Endothelial cell of umbilical vein (primary cell): Measurements from ENCODE around the gene GALNT1. TPM values are rescaled to one million over a fixed set of nuclear protein-coding genes. Genes with fewer than 3 reads are reported as not detected.

Experiments
- BruUV-seq: library from RNA; stranded (reverse); fragments of 400-500 nt; replicated peaks from 2 replicates; lab custom pipeline; 2021; lab: Mats Ljungman, UMichigan
- CTCF ChIA-PET: fragments of 300-600, 350-600 bp; sonication (Branson Sonifier 250); formaldehyde crosslinking; loops from one replicate; lab custom pipeline; 2021; ENCODE audit warnings: antibody characterized with exemption, inconsistent platforms; lab: Charles Lee
- POLR2A ChIA-PET: fragments of 300-600, 350-600 bp; sonication (Branson Sonifier 250); formaldehyde crosslinking; loops from one replicate; lab custom pipeline; 2021; ENCODE audit warnings: antibody characterized with exemption, inconsistent platforms; lab: Charles Lee
- DNase-seq: peaks from one replicate; pipeline ENCODE4 v3.0.0-alpha.2; 2011; ENCODE audit warnings: low read depth, low spot score
- FAIRE-seq: peaks from 2 replicates; lab custom pipeline; 2011; peaks lifted over from hg19 to GRCh38; lab: Jason Lieb, UNC
- H2AFZ ChIP-seq: 2 replicates; pipeline ENCODE4 v1.6.0; 2012; ENCODE audit warnings: low read depth, low read length, control low read depth, inconsistent platforms
- H3K27ac ChIP-seq: 2 replicates; pipeline ENCODE4 v1.5.1; 2011; ENCODE audit warnings: low read depth, mild to moderate bottlenecking, control low read depth, low read length, moderate library complexity; ENCODE audit not compliant: insufficient read depth
- H3K27me3 ChIP-seq, 2 experiments: 2 replicates each; pipeline versions ENCODE4 v1.6.0 to v1.6.1; 2011; ENCODE audit warnings: low read length in 2 of 2, mixed read lengths in 1 of 2; ENCODE audit not compliant: control insufficient read depth in 2 of 2, insufficient read depth in 2 of 2
- H3K36me3 ChIP-seq, 2 experiments: 2 replicates in 1 of 2; 3 replicates in 1 of 2; pipeline ENCODE4 v1.5.1; 2011; ENCODE audit warnings: low read length in 2 of 2, mild to moderate bottlenecking in 1 of 2, moderate library complexity in 1 of 2; ENCODE audit not compliant: control insufficient read depth in 2 of 2, insufficient read depth in 2 of 2; ENCODE audit errors: extremely low read depth in 1 of 2
- H3K4me1 ChIP-seq: 3 replicates; pipeline ENCODE4 v1.5.1; 2011; ENCODE audit warnings: mild to moderate bottlenecking, low read length; ENCODE audit not compliant: control insufficient read depth, insufficient read depth; ENCODE audit errors: extremely low read depth
- H3K4me2 ChIP-seq: 2 replicates; pipeline ENCODE4 v1.6.1; 2011; ENCODE audit warnings: low read length, control low read depth, mixed read lengths; ENCODE audit not compliant: insufficient read depth
- H3K4me3 ChIP-seq, 3 experiments: fragments of 200-600 bp in 1 of 3; sonication (generic), shearing (Covaris generic) in 1 of 3; replicated peaks in 1 of 3; 2 replicates each; pipeline ENCODE4 v1.5.1; 2011 to 2016; ENCODE audit warnings: control low read depth in 3 of 3, low read length in 3 of 3, mild to moderate bottlenecking in 2 of 3, inconsistent platforms in 1 of 3, low read depth in 1 of 3, moderate library complexity in 1 of 3; ENCODE audit not compliant: insufficient read depth in 1 of 3
- H3K79me2 ChIP-seq: 2 replicates; pipeline ENCODE4 v1.6.0; 2012; ENCODE audit warnings: low read length, inconsistent platforms; ENCODE audit not compliant: control insufficient read depth, insufficient read depth
- H3K9ac ChIP-seq: replicated peaks from 2 replicates; pipeline ENCODE3; 2011; ENCODE audit warnings: low read length, control low read depth; ENCODE audit not compliant: insufficient read depth; ENCODE audit errors: extremely low read depth
- H3K9me1 ChIP-seq: replicated peaks from 3 replicates; pipeline ENCODE4 v1.6.0; 2011; ENCODE audit warnings: mild to moderate bottlenecking, low read length; ENCODE audit not compliant: control insufficient read depth, insufficient read depth; ENCODE audit errors: extremely low read depth
- H3K9me3 ChIP-seq: replicated peaks from 2 replicates; pipeline ENCODE4 v1.5.1; 2012; ENCODE audit warnings: low read length, inconsistent platforms; ENCODE audit not compliant: control insufficient read depth, insufficient read depth
- H4K20me1 ChIP-seq: replicated peaks from 2 replicates; pipeline ENCODE3; 2011; ENCODE audit warnings: mild to moderate bottlenecking, low read length; ENCODE audit not compliant: control insufficient read depth, insufficient read depth; ENCODE audit errors: extremely low read depth
- CTCF ChIP-seq, 2 donors: IDR thresholded peaks; 1 replicate in 1 of 2; 2 replicates in 1 of 2; pipeline ENCODE4 v1.5.1; 2011; ENCODE audit warnings: low read length in 2 of 2, mild to moderate bottlenecking in 2 of 2, moderate library complexity in 2 of 2, control low read depth in 1 of 2, inconsistent platforms in 1 of 2, low read depth in 1 of 2; ENCODE audit not compliant: insufficient read depth in 1 of 2; ENCODE audit errors: extremely low read depth in 1 of 2
- EZH2 ChIP-seq: IDR thresholded peaks from 2 replicates; pipeline ENCODE4 v1.6.1; 2012; ENCODE audit warnings: borderline replicate concordance, low read depth, mild to moderate bottlenecking, moderate library complexity, low read length, inconsistent platforms; ENCODE audit not compliant: severe bottlenecking
- FOS ChIP-seq: IDR thresholded peaks from 2 replicates; pipeline ENCODE4 v1.6.1; 2011; ENCODE audit warnings: mild to moderate bottlenecking, low read length, moderate library complexity, borderline replicate concordance; ENCODE audit not compliant: insufficient read depth
- GATA2 ChIP-seq: IDR thresholded peaks from 2 replicates; pipeline ENCODE4 v1.7.0; 2011; ENCODE audit warnings: low read depth, mild to moderate bottlenecking, moderate library complexity, mixed read lengths, low read length; ENCODE audit not compliant: insufficient read length, insufficient read depth
- JUN ChIP-seq: IDR thresholded peaks from 2 replicates; pipeline ENCODE4 v1.6.1; 2011; ENCODE audit warnings: borderline replicate concordance, low read depth; ENCODE audit not compliant: insufficient read length, insufficient read depth
- MAX ChIP-seq: IDR thresholded peaks from 2 replicates; pipeline ENCODE4 v1.6.1; 2011; ENCODE audit not compliant: insufficient read depth, insufficient read length
- MYC ChIP-seq: IDR thresholded peaks from one replicate; pipeline ENCODE4 v1.6.1; 2011; ENCODE audit warnings: mild to moderate bottlenecking, low read depth, low read length
- POLR2A ChIP-seq: IDR thresholded peaks from 2 replicates; pipeline ENCODE4 v1.6.1; 2012; ENCODE audit warnings: low read depth, mild to moderate bottlenecking, control low read depth, low read length
- POLR2AphosphoS5 ChIP-seq: IDR thresholded peaks from 2 replicates; pipeline ENCODE4 v1.6.1; 2012; ENCODE audit warnings: low read depth, mild to moderate bottlenecking, control low read depth, low read length, moderate library complexity; ENCODE audit not compliant: insufficient read depth
- dilution Hi-C: fragments of 300-500 bp; cut with MboI; formaldehyde crosslinking; loops from one replicate; pipeline ENCODE4 v1.15.0; 2019; ENCODE audit warnings: low sequenced_read_pairs; ENCODE audit not compliant: extremely low pct_ligation_motif_present
- intact Hi-C: fragments of 100-400 bp; cut with micrococcal nuclease; formaldehyde crosslinking; loops from one replicate; pipeline ENCODE4 v1.10.0; 2022
- polyA plus RNA-seq, 4 experiments: library from polyadenylated mRNA; depleted of rRNA in 3 of 4; stranded (reverse) in 3 of 4; unstranded in 1 of 4; fragments of >200 nt; gene quantifications; 2 replicates each; pipeline versions ENCODE4 v1.2.1 to v1.2.3, GENCODE V29; 2011 to 2012; ENCODE audit warnings: missing spikeins in 1 of 4
- total RNA-seq: library from RNA; stranded (reverse); gene quantifications from 2 replicates; pipeline ENCODE4 v1.2.3, GENCODE V29; 2021

Gene GALNT1
- total and polyA plus RNA-seq, 2 donors (not counting 3 experiments of a cell fraction or from before 2014, with no cell fraction given) = 89.9 to 360 TPM

GRCh38 chr18:35747894-35748472 lies 166.4 kb downstream of the GALNT1 start:
- H3K27ac ChIP-seq = no peak overlapping the region

GRCh38 chr18:35749701-35750100 lies 168.2 kb downstream of the GALNT1 start:
- POLR2A ChIA-PET = no interaction called here
- FAIRE-seq = no peak

More at GRCh38 chr18:35747894-35748472, 166.4 kb downstream of the GALNT1 start:
- TF ChIP-seq EZH2 = no peak
- TF ChIP-seq POLR2AphosphoS5 = no peak
- ChIA-PET CTCF (interaction anchor here (2.2 kb wide), 1 partner anchor 8 kb away, joined by 5 read pairs; no protein-coding TSS in a partner anchor), POLR2A (no interaction called here)
- Histone ChIP-seq H3K4me3 (no peak overlapping the region), H3K27me3 (no peaks in the 10 kb centered on the region), H3K9me1 (no peaks in the 10 kb centered on the region), H3K79me2 (no peaks in the 10 kb centered on the region), H2AFZ (no peak overlapping the region), H4K20me1 (no peaks in the 10 kb centered on the region), H3K4me2 (no peak overlapping the region), H3K4me1 (no peaks in the 10 kb centered on the region), H3K9ac (no peak overlapping the region), H3K9me3 (no peaks in the 10 kb centered on the region), H3K36me3 (no peaks in the 10 kb centered on the region)
- DNase-seq = no peak
- dilution Hi-C loops (no loop called here), intact Hi-C loops (no loop called here)
- FAIRE-seq = no peak
- BruUV-seq = no TSS peak

More at GRCh38 chr18:35749701-35750100, 168.2 kb downstream of the GALNT1 start:
- Histone ChIP-seq H3K9me1 (no peaks in the 10 kb centered on the region), H2AFZ (no peak overlapping the region), H4K20me1 (no peaks in the 10 kb centered on the region), H3K79me2 (no peaks in the 10 kb centered on the region), H3K4me2 (no peak overlapping the region), H3K9ac (no peak overlapping the region), H3K4me3 (no peak overlapping the region), H3K9me3 (no peaks in the 10 kb centered on the region), H3K27me3 (no peaks in the 10 kb centered on the region), H3K27ac (no peak overlapping the region), H3K4me1 (no peaks in the 10 kb centered on the region), H3K36me3 (no peaks in the 10 kb centered on the region)
- BruUV-seq = no TSS peak
- DNase-seq = no peak
- intact Hi-C loops = loop anchor here (10.0 kb wide), 1 partner anchor 535 kb away; no protein-coding TSS in a partner anchor
- TF ChIP-seq POLR2AphosphoS5 (no peak), GATA2 (no peak), MAX (no peak), EZH2 (no peak), MYC (no peak), FOS (no peak), JUN (no peak), CTCF (IDR thresholded peaks at IDR 0.05; ENCODE audit: extremely low read depth in 1 of 2, insufficient read depth in 1 of 2, low read depth in 1 of 2, low read length in 2 of 2) (no peak), POLR2A (no peak)
- dilution Hi-C loops = no loop called here
- CTCF ChIA-PET = interaction anchor here (1.0 to 1.7 kb wide), 3 partner anchors 74 to 535 kb away, joined by 3 to 4 read pairs (median 3); no protein-coding TSS in a partner anchor
